Measurements from ENCODE around the gene TMEM212. TPM values are rescaled to one million over a fixed set of nuclear protein-coding genes. Genes with fewer than 3 reads are reported as not detected.

TMEM212 gene
- total RNA-seq, 1 donor from 2014 or later = not detected

GRCh38 chr3:171890398-171890797, 47.2 kb downstream of the TMEM212 start:
- Histone ChIP-seq H3K4me3 (no peak overlapping the region), H3K36me3 (no peaks in the 10 kb centered on the region), H3K9me3 (no peaks in the 10 kb centered on the region), H3K4me1 (no peaks in the 10 kb centered on the region), H3K27ac (no peak overlapping the region), H3K27me3 (no peaks in the 10 kb centered on the region)
- DNase-seq (no peak), ATAC-seq (no peak)
- TF ChIP-seq CTCF (IDR thresholded peaks at IDR 0.05) = no peak
- intact Hi-C loops (cut with DNase I) = no loop called here

- Histone ChIP-seq H3K4me3 (no peak overlapping the region), H3K9me3 (no peaks in the 10 kb centered on the region), H3K4me1 (no peaks in the 10 kb centered on the region), H3K27me3 (no peaks in the 10 kb centered on the region), H3K27ac (no peak overlapping the region), H3K36me3 (no peaks in the 10 kb centered on the region)
- DNase-seq (no peak), ATAC-seq (no peak)
- intact Hi-C loops (cut with DNase I) = no loop called here
- no peak for TF ChIP-seq CTCF (IDR thresholded peaks at IDR 0.05)
These were observed 49.3 kb downstream of the TMEM212 start for GRCh38 chr3:171892457-171892856.

- H3K27me3 ChIP-seq = no peaks in the 10 kb centered on the region
- no peaks in the 10 kb centered on the region for H3K4me1 ChIP-seq
- no peak overlapping the region for H3K27ac ChIP-seq
- intact Hi-C loops (cut with DNase I) = no loop called here
- no peak for TF ChIP-seq CTCF (IDR thresholded peaks at IDR 0.05)
- H3K36me3 ChIP-seq = no peaks in the 10 kb centered on the region
- H3K4me3 ChIP-seq = no peak overlapping the region
- no peak for DNase-seq
- H3K9me3 ChIP-seq = no peaks in the 10 kb centered on the region
- ATAC-seq = no peak
These were observed 52.1 kb downstream of the TMEM212 start for GRCh38 chr3:171895291-171895690.

GRCh38 chr3:171895900-171896299, 52.8 kb downstream of the TMEM212 start:
- DNase-seq (no peak), ATAC-seq (no peak)
- TF ChIP-seq CTCF (IDR thresholded peaks at IDR 0.05) = no peak
- no peaks in the 10 kb centered on the region for H3K4me1 ChIP-seq
- H3K4me3 ChIP-seq = no peak overlapping the region
- H3K9me3 ChIP-seq = no peaks in the 10 kb centered on the region
- intact Hi-C loops (cut with DNase I) = no loop called here
- no peaks in the 10 kb centered on the region for H3K36me3 ChIP-seq
- no peak overlapping the region for H3K27ac ChIP-seq
- no peaks in the 10 kb centered on the region for H3K27me3 ChIP-seq

GRCh38 chr3:171896316-171896715, 53.2 kb downstream of the TMEM212 start:
- no peak for TF ChIP-seq CTCF (IDR thresholded peaks at IDR 0.05)
- intact Hi-C loops (cut with DNase I) = no loop called here
- Histone ChIP-seq H3K27ac (no peak overlapping the region), H3K9me3 (no peaks in the 10 kb centered on the region), H3K36me3 (no peaks in the 10 kb centered on the region), H3K4me1 (no peaks in the 10 kb centered on the region), H3K27me3 (no peaks in the 10 kb centered on the region), H3K4me3 (no peak overlapping the region)
- ATAC-seq = no peak
- no peak for DNase-seq

- H3K27ac ChIP-seq = no peak overlapping the region
- no peaks in the 10 kb centered on the region for H3K27me3 ChIP-seq
- no peak for ATAC-seq
- intact Hi-C loops (cut with DNase I) = no loop called here
- H3K36me3 ChIP-seq = no peaks in the 10 kb centered on the region
- no peaks in the 10 kb centered on the region for H3K4me1 ChIP-seq
- H3K9me3 ChIP-seq = no peaks in the 10 kb centered on the region
- TF ChIP-seq CTCF (IDR thresholded peaks at IDR 0.05) = no peak
- no peak overlapping the region for H3K4me3 ChIP-seq
- no peak for DNase-seq
These were observed 55.0 kb downstream of the TMEM212 start for GRCh38 chr3:171898192-171898591.
